HepG2 (cell line): ENCODE results near the gene ALG11. TPM values are rescaled to one million over a fixed set of nuclear protein-coding genes. Genes with fewer than 3 reads are reported as not detected.

Source experiments
- CBX5 ChIP-seq: sonication (generic); formaldehyde crosslinking; IDR thresholded peaks from 2 replicates; pipeline ENCODE4 v1.4.0; 2020; ENCODE audit warnings: missing genetic modification reagents, borderline replicate concordance
- DNMT1 ChIP-seq: sonication (generic); formaldehyde crosslinking; IDR thresholded peaks from 2 replicates; pipeline ENCODE4 v1.5.1; 2020; ENCODE audit warnings: mild to moderate bottlenecking, missing genetic modification reagents
- GATAD1 ChIP-seq: IDR thresholded peaks from 2 replicates; pipeline ENCODE4 v1.6.1; 2016; ENCODE audit warnings: missing genetic modification reagents, missing compliant biosample characterization
- HMG20B ChIP-seq: conservative IDR thresholded peaks from 2 replicates; pipeline ENCODE4 v1.6.1; 2016; ENCODE audit warnings: missing genetic modification reagents, missing compliant biosample characterization
- IRF2 ChIP-seq: IDR thresholded peaks from 2 replicates; pipeline ENCODE4 v1.6.1; 2018; ENCODE audit warnings: missing genetic modification reagents, missing compliant biosample characterization
- JUN ChIP-seq: sonication (generic); formaldehyde crosslinking; IDR thresholded peaks from 2 replicates; pipeline ENCODE4 v1.4.0; 2020; ENCODE audit warnings: mild to moderate bottlenecking, missing genetic modification reagents
- KLF6 ChIP-seq: IDR thresholded peaks from 2 replicates; pipeline ENCODE4 v1.8.0; 2016; ENCODE audit warnings: missing biosample characterization, missing genetic modification reagents
- NPAS2 ChIP-seq: sonication (generic); formaldehyde crosslinking; IDR thresholded peaks from 2 replicates; pipeline ENCODE4 v1.8.0; 2022; ENCODE audit warnings: mild to moderate bottlenecking, missing genetic modification reagents, borderline replicate concordance
- NR2F6 ChIP-seq, 2 experiments: IDR thresholded peaks; 2 replicates each; pipeline ENCODE4 v1.6.1; 2016; ENCODE audit warnings: antibody characterized with exemption in 1 of 2, mild to moderate bottlenecking in 1 of 2
- PHF5A ChIP-seq: IDR thresholded peaks from one replicate; pipeline ENCODE4 v1.6.1; 2018; ENCODE audit warnings: low read depth, missing genetic modification reagents; ENCODE audit not compliant: unreplicated experiment
- REXO4 ChIP-seq: sonication (generic); formaldehyde crosslinking; IDR thresholded peaks from 2 replicates; pipeline ENCODE4 v1.8.0; 2022; ENCODE audit warnings: missing genetic modification reagents, mild to moderate bottlenecking, borderline replicate concordance
- SKI ChIP-seq: fragments of 450-650 bp; IDR thresholded peaks from one replicate; pipeline ENCODE4 v1.6.1; 2018; ENCODE audit warnings: mild to moderate bottlenecking; ENCODE audit not compliant: partially characterized antibody
- SMAD3 ChIP-seq: sonication (generic); formaldehyde crosslinking; IDR thresholded peaks from 2 replicates; pipeline ENCODE4 v1.4.0; 2020; ENCODE audit warnings: missing genetic modification reagents
- TFDP1 ChIP-seq: IDR thresholded peaks from 2 replicates; pipeline ENCODE4 v1.6.1; 2016; ENCODE audit warnings: missing compliant biosample characterization, missing genetic modification reagents, borderline replicate concordance
- TFE3 ChIP-seq: IDR thresholded peaks from 2 replicates; pipeline ENCODE4 v1.6.1; 2016
- TGIF2 ChIP-seq: IDR thresholded peaks from 2 replicates; pipeline ENCODE4 v1.6.1; 2016; ENCODE audit warnings: control low read depth, missing compliant biosample characterization
- ZNF121 ChIP-seq: sonication (generic); formaldehyde crosslinking; IDR thresholded peaks from 2 replicates; pipeline ENCODE4 v1.5.0; 2020; ENCODE audit warnings: mild to moderate bottlenecking, missing genetic modification reagents
- ZNF280D ChIP-seq: sonication (generic); formaldehyde crosslinking; IDR thresholded peaks from 2 replicates; pipeline ENCODE4 v1.5.1; 2020; ENCODE audit warnings: mild to moderate bottlenecking, missing genetic modification reagents
- ZNF563 ChIP-seq: sonication (generic); formaldehyde crosslinking; IDR thresholded peaks from 2 replicates; pipeline ENCODE4 v1.8.0; 2022; ENCODE audit warnings: mild to moderate bottlenecking, moderate library complexity, missing genetic modification reagents
- ZNF772 ChIP-seq: sonication (generic); formaldehyde crosslinking; IDR thresholded peaks from 2 replicates; pipeline ENCODE4 v1.5.0; 2020; ENCODE audit warnings: mild to moderate bottlenecking, missing genetic modification reagents
- polyA plus RNA-seq, 8 experiments: library from polyadenylated mRNA; depleted of rRNA in 3 of 8; stranded (reverse) in 7 of 8; unstranded in 1 of 8; fragments of >200 nt; fragmentation: Illumina TruSeq in 4 of 8; extraction: Trizol in 4 of 8; gene quantifications; 2 replicates each; pipeline versions ENCODE4 v1.2.1 to v1.2.3, GENCODE V29; 2011 to 2016; ENCODE audit warnings: low read depth in 4 of 8, missing spikeins in 1 of 8, mixed read lengths in 1 of 8; ENCODE audit not compliant: insufficient read depth in 1 of 8
- total RNA-seq, 5 experiments: library from RNA; depleted of rRNA; stranded (reverse); fragments of >200 nt; fragmentation: Illumina TruSeq; extraction: Trizol; gene quantifications; 2 replicates each; pipeline ENCODE4 v1.2.3, GENCODE V29; 2016; ENCODE audit warnings: low read depth in 1 of 5

Gene ALG11
- total and polyA plus RNA-seq, 2 of the 13 experiments (the other 11 are each of a cell fraction or from before 2014, with no cell fraction given): 14.7 to 27.9 TPM

GRCh38 chr13:51997641-51998330, 14.4 kb upstream of the ALG11 start (continued):
- TF ChIP-seq KLF6 (CRISPR knock-in tag) (no peak), TGIF2 (CRISPR knock-in tag) (peak; percentile 87), IRF2 (CRISPR knock-in tag) (peak; percentile 80), DNMT1 (no peak), REXO4 (CRISPR knock-in tag) (no peak), NPAS2 (CRISPR knock-in tag) (no peak), TFE3 (CRISPR knock-in tag) (peak; percentile 70), HMG20B (CRISPR knock-in tag) (peak; percentile 87), ZNF280D (CRISPR knock-in tag) (no peak), SMAD3 (CRISPR knock-in tag) (peak; percentile 81; the same call in 1 of the 2 replicates), PHF5A (CRISPR knock-in tag) (peak; percentile 81), JUN (CRISPR knock-in tag) (no peak), GATAD1 (CRISPR knock-in tag) (0 out of 2 replicates have a peak, but pooled peaks have one; percentile 24), ZNF772 (0 out of 2 replicates have a peak, but pooled peaks have one; percentile 35), CBX5 (CRISPR knock-in tag) (peak; percentile 82; the same call in 1 of the 2 replicates), ZNF563 (CRISPR knock-in tag) (peak; percentile 71; the same call in 1 of the 2 replicates), ZNF121 (peak; percentile 72), SKI (peak; percentile 24), TFDP1 (peak; percentile 57; the same call in 1 of the 2 replicates), NR2F6 (IDR thresholded peaks at IDR 0.05) (peak; percentile 53; the same call in 1 of the 2 replicates), NR2F6 (CRISPR knock-in tag; IDR thresholded peaks at IDR 0.05) (peak; percentile 73)
